Stimulated activated CD4-positive, alpha-beta T cell treated with anti-CD3 and anti-CD28 coated beads, Interleukin-1b, Interleukin-23, amount 100 ng/mL, for 4 hours (primary cell): ENCODE data around the gene TSPAN14.
"Not testable (repeated sequence)": the region's sequence is repeated elsewhere in the genome, so short reads cannot be mapped to it uniquely, and the experiment has no call there.

ENCODE experiments used
- DNase-seq, 2 donors: peaks; one replicate each; pipeline ENCODE4 v3.0.0-alpha.2; 2020; ENCODE audit warnings: low read depth in 2 of 2

The TSPAN14 gene

GRCh38 chr10:80468806-80469421 lies 14.8 kb downstream of the TSPAN14 start:
- no peak for DNase-seq

- no peak for DNase-seq
These were observed 16.2 kb downstream of the TSPAN14 start for GRCh38 chr10:80470266-80470665.

GRCh38 chr10:80471001-80471400 lies 16.9 kb downstream of the TSPAN14 start:
- DNase-seq, result no peak

GRCh38 chr10:80471715-80472233 lies 17.7 kb downstream of the TSPAN14 start:
- no peak for DNase-seq

GRCh38 chr10:80472234-80473095 lies 18.4 kb downstream of the TSPAN14 start:
- DNase-seq, result no peak

- no peak for DNase-seq
These were observed 19.1 kb downstream of the TSPAN14 start for GRCh38 chr10:80473096-80473657.

GRCh38 chr10:80473692-80474596 lies 19.8 kb downstream of the TSPAN14 start:
- no peak for DNase-seq

GRCh38 chr10:80474597-80474910 lies 20.4 kb downstream of the TSPAN14 start:
- no peak for DNase-seq

- no peak for DNase-seq
These were observed 20.8 kb downstream of the TSPAN14 start for GRCh38 chr10:80474941-80475340.

GRCh38 chr10:80475641-80476040 lies 21.5 kb downstream of the TSPAN14 start:
- DNase-seq, result not testable (repeated sequence)

- DNase-seq, result no peak
These were observed 22.6 kb downstream of the TSPAN14 start for GRCh38 chr10:80476685-80477084.

GRCh38 chr10:80477813-80478212 lies 23.7 kb downstream of the TSPAN14 start:
- DNase-seq, result no peak

- DNase-seq, result not testable (repeated sequence)
These were observed 26.3 kb downstream of the TSPAN14 start for GRCh38 chr10:80480373-80480772.

GRCh38 chr10:80480852-80481251 lies 26.7 kb downstream of the TSPAN14 start:
- no peak for DNase-seq

GRCh38 chr10:80484243-80484642 lies 30.1 kb downstream of the TSPAN14 start:
- no peak for DNase-seq

GRCh38 chr10:80484676-80485075 lies 30.6 kb downstream of the TSPAN14 start:
- no peak for DNase-seq

- DNase-seq, result no peak
These were observed 31.2 kb downstream of the TSPAN14 start for GRCh38 chr10:80485076-80485945.

GRCh38 chr10:80485946-80486764 lies 32.0 kb downstream of the TSPAN14 start:
- DNase-seq, result no peak

GRCh38 chr10:80486785-80487420 lies 32.8 kb downstream of the TSPAN14 start:
- DNase-seq, result no peak
